Stimulated activated CD8-positive, alpha-beta memory T cell treated with anti-CD3 and anti-CD28 coated beads, Interleukin-7, amount 100 ng/mL, for 1 hour (primary cell): ENCODE measurements around the gene OPN5.

Experiments used
- DNase-seq, 2 donors: peaks; one replicate each; pipeline ENCODE4 v3.0.0-alpha.2; 2020; ENCODE audit warnings: low read depth in 2 of 2

Gene OPN5

DNA sequence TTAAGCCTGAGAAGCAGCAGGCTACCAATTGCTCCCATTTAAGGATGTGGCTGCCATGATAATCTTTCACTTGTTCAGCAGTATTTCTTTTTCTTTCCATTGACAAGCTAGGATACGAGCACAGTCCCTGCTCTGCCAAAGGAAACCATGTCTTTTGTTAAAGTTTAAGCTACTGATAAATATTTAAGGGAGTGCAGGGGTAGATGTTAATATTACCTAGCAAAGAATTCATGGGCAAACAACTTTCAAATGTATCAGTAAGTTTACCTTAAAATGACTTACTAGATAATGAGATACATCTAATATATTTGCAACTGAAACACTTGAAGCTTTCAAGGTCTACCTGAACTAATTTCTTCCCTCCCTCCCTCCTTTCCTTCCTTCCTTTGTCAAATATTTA, 77.3 kb downstream of the OPN5 start:
- no peak for DNase-seq

DNA sequence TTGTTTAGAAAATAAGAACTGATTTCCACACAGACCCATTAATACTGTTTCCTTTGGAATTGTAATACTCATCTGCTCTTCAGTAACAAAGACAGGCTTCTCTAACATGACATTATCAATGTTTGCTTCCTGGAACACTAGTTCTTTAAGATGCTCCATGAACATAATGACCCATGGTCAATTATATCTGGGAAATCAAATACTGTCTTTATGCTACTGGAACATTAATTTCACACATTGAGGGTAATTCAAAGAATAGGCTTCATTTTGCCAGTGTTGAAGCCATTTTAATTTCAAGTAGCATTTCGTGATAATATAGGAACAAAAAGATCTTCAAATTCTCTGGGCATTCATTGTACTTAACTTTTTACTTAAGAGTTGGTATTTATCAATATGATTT, 80.9 kb downstream of the OPN5 start:
- DNase-seq = no peak

DNA sequence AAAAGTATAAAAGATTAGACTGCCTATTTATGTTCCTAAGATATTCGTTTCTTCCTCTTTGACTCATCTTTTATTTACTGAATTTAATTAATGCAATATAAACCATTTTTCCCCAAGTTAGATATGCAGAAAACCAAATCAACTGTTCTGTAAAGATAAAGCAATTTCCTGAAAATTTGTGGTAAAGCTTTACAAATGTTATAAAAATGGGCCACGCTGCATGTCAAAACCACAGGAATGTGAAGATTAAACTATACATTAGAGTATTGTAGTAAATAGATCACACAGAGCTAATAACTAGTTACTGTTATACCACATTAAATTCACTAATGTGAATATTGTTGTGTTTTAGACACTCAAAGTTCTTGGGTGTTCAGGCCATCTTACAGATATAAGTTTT, 83.4 kb downstream of the OPN5 start:
- DNase-seq = no peak

DNA sequence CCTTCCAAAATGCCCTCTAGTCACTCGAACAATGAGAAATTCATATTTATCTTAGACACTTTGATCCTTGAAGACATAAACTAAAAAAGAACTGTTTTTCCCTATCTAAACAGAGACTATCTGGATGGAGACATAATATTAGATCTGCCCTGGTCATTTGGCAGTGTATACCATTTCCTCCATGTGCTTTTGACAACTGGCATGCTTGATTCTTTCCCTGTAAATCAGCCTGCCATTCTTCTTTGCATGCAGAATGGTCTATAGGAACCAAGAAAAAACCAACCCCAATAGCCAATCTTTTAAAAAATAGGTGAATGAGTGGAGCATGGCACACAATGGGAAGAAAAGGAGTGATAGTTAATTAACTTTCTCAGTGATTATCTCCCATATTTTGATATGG, 93.8 kb downstream of the OPN5 start:
- no peak for DNase-seq
